Activated CD4-positive, alpha-beta T cell treated with anti-CD3 and anti-CD28 coated beads, Interleukin-2, Interleukin-4, amounts not matched to agents 100 ng/mL and 50 ng/mL, durations not matched to agents 16 hours and 8 hours (primary cell): ENCODE data around the gene WDR93.
"Not testable (repeated sequence)": the region's sequence is repeated elsewhere in the genome, so short reads cannot be mapped to it uniquely, and the experiment has no call there.

ENCODE experiments used
- DNase-seq: peaks from one replicate; pipeline ENCODE4 v3.0.0-alpha.2; 2020; ENCODE audit warnings: low spot score

WDR93 gene

GRCh38 chr15:89685995-89686394, 4.6 kb upstream of the WDR93 start:
- DNase-seq = no peak

DNA sequence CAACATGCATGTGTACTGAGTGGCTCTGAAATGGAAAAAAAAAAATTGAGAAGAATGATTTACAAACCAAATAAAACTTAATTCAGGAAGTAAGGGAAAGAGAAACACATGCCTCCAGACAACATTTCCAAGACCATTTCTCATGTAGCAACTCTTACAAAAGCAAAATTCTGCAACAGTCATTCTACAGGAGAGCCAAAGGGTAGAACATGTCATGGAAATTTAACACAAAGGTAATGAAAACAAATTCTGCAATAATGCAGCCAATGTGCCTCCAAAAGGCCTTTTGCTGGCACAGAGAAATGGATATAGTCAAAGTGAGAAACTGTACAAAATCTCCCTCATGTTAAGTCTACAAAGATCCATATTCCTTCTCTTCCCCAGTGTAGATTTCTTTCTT, 4.1 kb upstream of the WDR93 start:
- no peak for DNase-seq

DNA sequence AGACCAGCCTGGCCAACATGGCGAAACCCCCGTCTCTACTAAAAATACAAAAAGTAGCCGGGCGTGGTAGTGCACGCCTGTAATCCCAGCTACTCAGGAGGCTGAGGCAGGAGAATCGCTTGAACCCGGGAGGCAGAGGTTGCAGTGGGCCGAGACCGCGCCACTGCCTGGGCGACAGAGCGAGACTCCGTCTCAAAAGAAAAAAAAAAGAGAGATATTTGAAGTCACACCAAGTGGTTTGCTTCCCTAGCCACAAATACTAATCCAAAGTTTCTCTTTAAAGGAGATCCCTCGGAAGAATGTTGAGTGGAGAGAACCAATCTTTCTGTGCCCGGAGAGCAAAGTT, 708 bp upstream of the WDR93 start:
- not testable (repeated sequence) for DNase-seq

DNA sequence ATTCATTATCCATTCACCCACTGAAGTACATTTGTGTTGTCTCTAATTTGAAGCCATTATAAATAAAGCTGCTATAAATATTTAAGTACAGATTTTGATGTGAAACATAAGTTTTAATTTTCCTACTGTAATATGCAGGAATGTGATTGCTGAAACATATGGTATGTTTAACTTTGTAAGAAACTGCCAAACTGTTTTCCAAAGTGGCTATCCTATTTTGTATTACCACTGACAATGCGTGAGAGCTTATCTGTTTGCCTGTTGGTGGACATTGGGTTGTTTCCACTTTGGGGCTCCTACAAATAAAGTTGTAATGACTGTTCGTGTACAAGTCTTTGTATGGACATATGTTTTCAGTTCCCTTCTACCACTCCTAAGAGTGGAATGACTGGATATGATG, 2.5 kb downstream of the WDR93 start:
- DNase-seq = no peak

DNA sequence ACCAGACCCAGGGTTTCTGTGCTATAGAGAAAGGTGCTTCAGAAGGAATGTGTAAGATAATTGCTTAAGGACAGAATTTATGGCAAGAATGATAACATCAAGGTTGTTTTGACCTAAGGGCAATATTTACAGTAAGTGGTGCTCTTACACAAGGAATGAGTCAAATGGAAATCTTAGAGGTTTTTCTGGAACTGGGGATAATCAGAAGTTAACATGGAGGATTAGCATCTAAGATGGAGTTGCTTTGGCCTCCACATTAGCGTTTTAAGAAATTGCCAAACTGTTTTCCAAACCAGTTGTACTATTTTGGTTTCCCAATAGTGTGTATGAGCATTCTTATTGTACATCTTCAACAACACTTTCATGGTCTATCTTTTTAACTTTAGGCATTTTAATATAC, 3.1 kb downstream of the WDR93 start:
- peak; percentile 3 for DNase-seq

GRCh38 chr15:89695198-89695597, 4.6 kb downstream of the WDR93 start:
- no peak for DNase-seq

GRCh38 chr15:89704411-89704810, 13.8 kb downstream of the WDR93 start:
- no peak for DNase-seq

- no peak for DNase-seq
These were observed 17.0 kb downstream of the WDR93 start for GRCh38 chr15:89707577-89707976.

DNA sequence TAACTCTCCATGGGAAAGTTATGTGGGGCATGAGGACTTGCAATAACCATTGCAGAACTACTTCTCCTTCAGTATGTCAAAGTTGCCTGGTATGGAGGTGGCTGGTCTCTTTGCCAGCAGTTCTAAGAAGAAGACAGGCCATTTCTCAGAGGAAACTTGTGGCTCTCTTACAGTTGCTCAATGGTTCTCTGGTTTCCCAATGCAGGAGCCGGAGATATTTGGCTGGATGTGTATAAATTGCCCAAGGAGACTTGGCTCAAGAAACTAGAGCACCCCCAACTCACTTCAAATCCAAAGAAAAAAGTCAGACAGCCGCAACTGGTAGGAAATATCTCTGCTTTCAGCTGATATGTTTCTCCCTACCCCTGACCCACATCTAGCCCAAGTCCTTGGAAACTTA, 24.2 kb downstream of the WDR93 start:
- DNase-seq = no peak

GRCh38 chr15:89723031-89723430, 32.4 kb downstream of the WDR93 start:
- DNase-seq = no peak

DNA sequence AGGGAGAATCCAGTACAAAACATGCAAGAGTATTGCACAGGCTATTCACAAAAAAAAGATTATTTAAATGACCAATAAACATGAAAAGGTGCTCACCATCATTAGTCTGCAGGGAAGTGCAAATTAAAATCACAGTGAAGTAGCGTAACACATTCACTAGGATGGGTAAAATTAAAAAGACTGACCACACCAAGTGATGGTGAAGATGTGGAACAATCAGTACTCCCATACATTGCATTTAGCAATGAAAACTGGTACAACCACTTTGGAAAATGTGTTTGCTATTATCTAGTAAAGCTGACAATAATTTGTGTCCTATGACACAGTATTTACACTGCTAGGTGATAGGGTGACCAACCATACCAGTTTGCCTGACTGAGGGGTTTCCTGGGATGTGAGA, 34.0 kb downstream of the WDR93 start:
- no peak for DNase-seq

DNA sequence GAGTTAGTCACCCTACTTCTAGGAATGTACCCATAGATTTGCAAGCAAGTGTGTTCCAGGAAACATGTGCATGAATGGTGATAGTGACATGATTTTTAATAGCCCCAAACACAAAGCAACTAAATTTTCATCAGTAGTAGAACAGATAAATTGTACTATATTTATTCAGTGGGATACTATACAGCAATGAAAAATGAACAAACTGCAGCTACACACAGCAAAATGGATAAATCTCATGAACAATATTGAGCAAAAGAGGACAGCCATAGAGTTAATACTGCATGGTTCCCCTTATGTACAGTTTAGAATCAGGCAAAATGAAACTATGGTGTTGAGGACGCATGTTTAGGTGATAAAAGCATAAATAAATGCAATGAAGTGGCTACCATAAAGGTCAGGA, 34.5 kb downstream of the WDR93 start:
- no peak for DNase-seq

DNA sequence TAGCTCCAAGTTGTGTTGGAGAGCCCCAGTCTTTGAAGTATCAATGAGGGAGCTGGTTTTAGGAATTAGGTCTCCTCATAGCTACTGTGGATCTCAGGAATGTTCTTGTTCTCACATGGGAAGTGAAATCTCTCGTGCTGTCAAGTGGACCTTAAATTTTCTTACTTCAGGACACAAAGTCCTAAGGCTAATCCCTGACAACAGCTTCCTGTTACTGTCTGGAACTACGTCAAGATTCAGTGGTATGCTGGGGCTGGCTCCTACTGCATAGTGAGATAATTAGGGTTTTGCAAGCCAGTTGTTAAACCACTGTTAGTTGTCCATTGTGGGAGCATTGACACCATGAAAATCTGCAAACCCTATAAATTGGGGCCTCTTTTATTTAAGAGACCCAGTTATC, 37.6 kb downstream of the WDR93 start:
- DNase-seq = no peak

DNA sequence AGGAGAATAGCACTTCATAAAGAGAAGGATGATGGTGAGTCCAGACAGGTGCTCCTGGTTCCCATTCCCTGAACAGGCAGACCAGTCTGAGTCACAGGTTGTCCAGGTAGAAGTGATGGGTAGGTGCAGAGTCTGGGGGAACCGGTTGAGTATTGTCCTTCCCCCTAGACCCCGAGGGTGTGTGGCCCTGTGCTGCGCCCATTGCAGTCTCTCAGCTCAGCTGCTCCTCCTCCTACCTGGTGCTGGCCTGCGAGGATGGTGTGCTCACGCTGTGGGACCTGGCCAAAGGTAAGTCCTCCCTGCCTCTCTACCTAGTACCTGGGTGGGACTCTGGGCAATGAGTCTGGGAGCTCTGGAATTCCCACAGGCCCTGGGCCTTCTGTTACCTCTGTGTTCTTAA, 40.7 kb downstream of the WDR93 start:
- DNase-seq = no peak

DNA sequence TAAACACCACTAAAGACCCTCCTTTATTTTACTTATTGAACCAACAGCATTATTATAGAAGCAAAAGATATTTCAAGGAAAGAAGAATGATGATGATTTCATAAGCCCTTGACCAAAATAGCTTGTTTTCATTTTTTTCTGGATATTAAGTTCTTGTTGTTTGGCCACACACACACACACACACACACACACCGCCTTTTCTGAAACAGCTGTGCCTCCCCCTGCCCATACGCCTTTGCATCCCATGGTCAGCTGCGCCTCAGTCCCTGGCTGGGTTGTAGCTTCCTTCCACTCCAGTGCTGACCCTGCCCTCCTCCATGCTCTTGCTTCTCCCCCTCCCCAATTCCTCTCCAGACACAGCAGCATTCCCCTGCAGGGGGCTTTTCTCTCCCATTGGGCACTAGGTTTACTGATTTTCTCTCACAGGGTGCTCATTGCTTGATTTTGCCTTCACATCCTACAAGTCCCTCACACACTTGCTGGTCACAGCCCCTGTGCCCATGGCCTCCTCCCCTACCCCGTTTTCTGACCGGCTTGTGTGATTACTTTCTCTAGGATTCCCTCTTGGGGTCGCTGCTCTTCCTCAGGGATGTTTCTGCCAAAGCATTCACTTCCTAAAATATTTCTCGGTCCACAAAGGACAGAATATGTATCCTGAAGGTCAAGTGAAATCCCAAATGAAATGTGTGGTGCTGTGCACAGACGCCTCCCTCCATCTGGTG, 42.0 kb downstream of the WDR93 start:
- DNase-seq = no peak

- no peak for DNase-seq
These were observed 45.2 kb downstream of the WDR93 start for GRCh38 chr15:89735773-89736172.

GRCh38 chr15:89740137-89740536, 49.5 kb downstream of the WDR93 start:
- DNase-seq = peak; percentile 80

DNA sequence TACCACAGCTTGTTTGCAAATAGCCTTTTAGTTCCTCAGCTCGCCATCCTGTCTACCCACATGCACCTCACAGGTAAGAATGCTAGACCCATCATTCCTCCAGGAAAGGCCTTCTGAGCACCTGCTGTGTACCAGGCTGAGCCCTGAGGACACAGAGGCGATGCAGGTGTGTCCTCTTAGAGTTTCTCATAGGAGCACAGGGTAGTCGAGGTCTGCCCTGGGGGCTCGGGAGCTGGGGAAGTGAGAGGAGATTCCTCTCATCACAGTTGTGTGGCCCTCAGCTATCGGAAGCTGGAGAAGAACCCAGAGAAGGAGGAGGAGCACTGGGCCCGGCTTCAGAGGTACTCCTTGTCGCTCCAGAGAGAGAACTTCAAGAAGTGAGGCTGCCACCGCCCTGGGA, 52.4 kb downstream of the WDR93 start:
- DNase-seq = no peak

- no peak for DNase-seq
These were observed 53.0 kb downstream of the WDR93 start for GRCh38 chr15:89743594-89743993.

DNA sequence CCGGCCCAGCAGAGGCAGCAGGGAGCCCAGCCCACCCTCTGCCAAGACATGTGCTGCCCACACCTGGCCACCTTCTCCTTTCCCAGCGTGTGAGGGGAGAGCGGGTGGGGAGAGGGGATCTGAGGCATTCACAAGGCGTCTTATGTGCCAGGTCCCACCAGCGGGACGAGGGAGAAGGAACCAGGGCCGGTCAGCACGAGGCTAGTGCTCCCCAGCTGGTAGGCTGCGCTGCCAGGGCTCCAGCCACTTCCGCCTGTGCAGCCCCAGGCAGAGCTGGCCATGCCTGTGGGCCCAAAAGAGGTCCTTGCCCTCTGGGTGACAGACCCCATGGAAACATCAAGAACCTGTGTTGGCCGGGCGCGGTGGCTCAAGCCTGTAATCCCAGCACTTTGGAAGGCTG, 54.5 kb downstream of the WDR93 start:
- no peak for DNase-seq

GRCh38 chr15:89745768-89746167, 55.2 kb downstream of the WDR93 start:
- DNase-seq = no peak

GRCh38 chr15:89746386-89746780, 55.8 kb downstream of the WDR93 start:
- no peak for DNase-seq

DNA sequence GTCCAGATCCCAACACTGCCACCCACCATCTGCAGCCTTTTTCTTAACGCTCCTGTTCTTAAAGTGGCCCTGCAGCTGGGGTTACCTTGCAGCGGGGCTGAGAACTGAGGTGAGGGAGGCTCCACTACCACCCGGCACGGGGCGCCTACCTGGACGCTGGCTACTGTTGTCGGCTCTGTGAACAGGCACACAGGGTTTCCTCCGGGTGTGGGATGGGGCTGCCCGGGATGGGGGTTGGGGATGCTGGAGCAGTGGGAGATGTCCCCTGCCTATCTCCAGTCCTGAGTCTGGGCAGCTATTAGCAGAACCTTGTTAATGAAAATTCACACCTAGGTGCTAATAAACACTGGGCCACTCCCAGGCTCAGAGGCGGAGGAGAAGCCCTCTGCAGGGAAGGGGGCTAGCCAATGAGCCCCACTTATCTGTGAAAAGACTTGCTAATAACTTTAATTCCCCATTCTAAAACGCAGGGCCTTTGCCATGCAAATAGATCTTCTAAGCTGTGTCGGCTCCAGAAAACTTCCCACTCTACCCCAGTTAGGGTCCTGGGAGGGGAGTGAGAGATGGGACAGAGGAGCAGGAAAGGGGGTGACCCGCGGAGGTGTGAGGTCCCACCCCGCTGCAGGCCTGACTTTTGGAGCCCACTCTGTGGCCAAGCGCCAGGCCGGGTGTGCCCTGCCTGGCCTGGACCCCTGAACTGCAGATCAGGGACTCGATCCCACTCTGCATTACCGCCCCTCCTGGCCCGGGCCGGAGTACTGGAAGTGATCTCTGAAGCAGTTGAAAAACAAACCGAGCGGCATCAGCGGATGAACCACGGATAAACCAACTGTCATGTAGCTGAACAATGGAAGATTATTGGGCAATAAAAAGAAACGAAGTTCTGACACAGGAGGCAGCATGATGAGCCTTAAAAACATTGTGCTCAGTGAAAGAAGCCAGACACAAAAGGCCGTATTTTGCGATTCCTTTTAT, 57.4 kb downstream of the WDR93 start:
- DNase-seq = no peak

DNA sequence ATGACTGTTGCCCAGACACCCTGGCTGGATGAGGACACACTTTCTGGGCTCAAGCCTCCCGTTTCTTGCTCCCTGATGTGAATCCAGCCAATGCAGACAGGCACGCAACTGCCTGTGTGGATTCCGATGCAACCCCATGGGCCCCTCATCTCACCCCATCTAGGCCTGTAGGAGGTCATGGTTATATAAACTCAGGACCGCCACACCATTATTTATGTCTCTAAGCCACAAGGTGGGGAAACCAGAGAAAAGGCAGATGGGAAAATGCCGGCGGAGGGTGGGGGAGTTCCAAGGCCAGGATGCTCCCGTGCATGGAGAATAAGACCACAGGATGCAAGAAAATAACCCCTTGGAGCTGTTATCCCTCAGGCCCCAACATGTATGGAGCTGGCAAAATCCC, 58.4 kb downstream of the WDR93 start:
- no peak for DNase-seq
